Measurements from ENCODE around the gene NCBP2.
"Not testable (repeated sequence)": the region's sequence is repeated elsewhere in the genome, so short reads cannot be mapped to it uniquely, and the experiment has no call there.

Gene NCBP2

GRCh38 chr3:196968233-196969133, 26.2 kb upstream of the NCBP2 start, which contains the start of gene PIGZ:
Gene PIGZ (minus strand): TSS chr3:196968833. CDS start chr3:196952031, 16,802 bp downstream.
- peak; percentile 88 for DNase-seq (ENCODE audit: low spot score)

- no peak for DNase-seq (ENCODE audit: low spot score)
Observed at GRCh38 chr3:196967412-196968232, 25.3 kb upstream of the NCBP2 start.

- DNase-seq (ENCODE audit: low spot score) = no peak
Observed at GRCh38 chr3:196966526-196967401, 24.4 kb upstream of the NCBP2 start.

GRCh38 chr3:196965804-196966173, 23.5 kb upstream of the NCBP2 start:
- no peak for DNase-seq (ENCODE audit: low spot score)

GRCh38 chr3:196965112-196965803, 22.9 kb upstream of the NCBP2 start:
- no peak for DNase-seq (ENCODE audit: low spot score)

GRCh38 chr3:196963631-196963953, 21.3 kb upstream of the NCBP2 start:
- no peak for DNase-seq (ENCODE audit: low spot score)

DNA sequence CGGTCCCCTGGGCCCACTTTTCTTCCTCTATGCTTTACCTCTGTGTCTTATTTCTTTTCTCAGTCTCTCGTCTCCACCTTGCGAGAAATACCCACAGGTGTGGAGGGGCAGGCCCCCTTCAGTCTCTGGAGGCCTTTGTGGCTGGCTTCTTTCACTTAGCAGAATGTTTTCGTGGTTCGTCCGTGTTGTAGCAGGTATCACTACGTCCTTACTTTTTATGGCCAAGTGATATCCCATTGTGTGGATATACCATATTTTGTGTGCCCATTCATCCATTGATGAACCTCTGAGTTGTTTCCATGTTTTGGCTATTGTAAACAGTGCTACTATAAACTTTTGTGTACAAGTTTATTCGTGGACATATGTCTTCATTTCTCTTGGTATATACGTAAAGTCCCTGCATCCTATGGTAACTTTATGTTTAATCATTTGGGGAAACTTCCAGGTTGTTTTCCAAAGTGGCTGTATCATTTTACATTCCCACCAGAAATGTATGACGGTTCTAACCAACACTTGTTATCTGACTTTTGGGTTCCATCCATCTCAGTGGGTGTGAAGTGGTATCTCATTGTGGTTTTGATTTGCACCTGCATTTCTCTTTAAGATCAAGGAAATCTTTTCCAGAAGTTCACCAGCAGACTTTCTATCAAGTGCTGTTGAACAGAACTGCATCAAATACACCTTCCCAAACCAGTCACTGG, 20.8 kb upstream of the NCBP2 start:
- no peak for DNase-seq (ENCODE audit: low spot score)

GRCh38 chr3:196962108-196962929, 20.0 kb upstream of the NCBP2 start:
- DNase-seq (ENCODE audit: low spot score) = peak; percentile 45

GRCh38 chr3:196954832-196955231, 12.5 kb upstream of the NCBP2 start:
- no peak for DNase-seq (ENCODE audit: low spot score)

GRCh38 chr3:196951371-196951770, 9.0 kb upstream of the NCBP2 start:
- DNase-seq (ENCODE audit: low spot score) = no peak

GRCh38 chr3:196949750-196950149, 7.4 kb upstream of the NCBP2 start:
- DNase-seq (ENCODE audit: low spot score) = no peak

GRCh38 chr3:196949285-196949619, 6.9 kb upstream of the NCBP2 start:
- no peak for DNase-seq (ENCODE audit: low spot score)

DNA sequence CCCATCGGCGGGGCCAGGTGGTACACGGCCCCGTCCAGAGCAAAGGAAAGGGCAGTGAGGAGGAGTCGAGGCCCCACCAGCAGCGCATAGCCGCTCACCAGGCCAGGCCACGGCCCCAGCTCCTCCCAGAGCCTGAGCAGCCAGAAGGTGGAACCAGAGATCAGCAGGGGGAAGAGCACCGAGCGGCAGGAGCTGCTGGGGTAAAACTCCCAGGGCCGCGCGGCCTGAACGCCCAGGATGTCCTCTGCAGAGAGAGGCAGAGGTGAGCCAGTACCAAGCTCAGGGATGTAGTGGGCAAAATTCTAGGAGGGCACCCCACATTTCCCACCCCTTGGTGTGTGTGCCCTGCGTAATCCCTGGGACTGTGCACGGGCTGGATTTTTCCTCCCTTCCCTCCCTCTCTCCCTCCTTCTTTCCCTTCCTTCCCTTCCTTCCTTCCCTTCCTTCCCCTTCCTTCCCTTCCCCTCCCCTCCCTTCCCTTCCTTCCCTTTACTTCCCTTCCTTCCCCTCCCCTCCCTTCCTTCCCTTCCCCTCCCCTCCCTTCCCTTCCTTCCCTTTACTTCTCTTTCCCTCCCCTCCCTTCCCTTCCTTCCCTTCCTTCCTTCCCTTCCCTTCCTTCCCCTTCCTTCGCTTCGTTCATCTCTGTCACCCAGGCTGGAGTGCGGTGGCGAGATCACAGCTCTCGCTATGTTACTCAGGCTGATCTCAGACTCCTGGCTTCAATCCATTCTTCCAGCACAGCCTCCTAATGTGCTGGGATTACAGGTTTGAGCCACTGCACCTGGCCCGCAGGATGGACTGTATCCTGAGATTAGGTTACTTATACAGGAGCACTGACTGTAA, 6.3 kb upstream of the NCBP2 start:
- DNase-seq (ENCODE audit: low spot score) = peak; percentile 65

DNA sequence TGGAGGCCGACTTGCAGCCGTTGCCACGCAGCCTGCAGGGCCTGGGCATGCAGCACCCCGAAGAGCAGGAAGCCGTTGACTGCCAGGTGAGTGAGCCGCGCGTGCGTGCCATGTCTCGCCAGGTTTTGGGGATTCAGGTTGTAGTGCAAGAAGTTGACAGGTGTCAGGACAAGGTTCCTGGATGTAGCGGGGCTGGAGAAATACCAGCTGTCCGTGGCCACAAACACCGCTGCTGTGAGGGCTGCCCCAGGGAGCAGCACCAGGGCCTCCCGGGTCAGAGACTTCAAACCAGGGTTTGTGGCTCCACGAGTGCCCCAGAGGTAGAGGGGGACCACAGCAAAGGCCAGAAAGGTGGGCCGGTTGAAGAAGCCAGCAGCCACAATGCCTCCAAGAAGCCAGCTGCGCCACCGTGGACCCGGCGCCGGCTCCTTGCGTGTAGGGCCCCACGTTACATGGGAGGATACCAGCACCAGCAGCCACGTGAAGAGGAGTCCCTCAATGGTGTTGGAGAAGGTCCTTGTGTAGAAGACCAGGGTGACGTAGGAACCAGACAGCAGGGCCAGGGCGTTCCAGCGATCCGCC, 5.6 kb upstream of the NCBP2 start:
- no peak for DNase-seq (ENCODE audit: low spot score)

DNA sequence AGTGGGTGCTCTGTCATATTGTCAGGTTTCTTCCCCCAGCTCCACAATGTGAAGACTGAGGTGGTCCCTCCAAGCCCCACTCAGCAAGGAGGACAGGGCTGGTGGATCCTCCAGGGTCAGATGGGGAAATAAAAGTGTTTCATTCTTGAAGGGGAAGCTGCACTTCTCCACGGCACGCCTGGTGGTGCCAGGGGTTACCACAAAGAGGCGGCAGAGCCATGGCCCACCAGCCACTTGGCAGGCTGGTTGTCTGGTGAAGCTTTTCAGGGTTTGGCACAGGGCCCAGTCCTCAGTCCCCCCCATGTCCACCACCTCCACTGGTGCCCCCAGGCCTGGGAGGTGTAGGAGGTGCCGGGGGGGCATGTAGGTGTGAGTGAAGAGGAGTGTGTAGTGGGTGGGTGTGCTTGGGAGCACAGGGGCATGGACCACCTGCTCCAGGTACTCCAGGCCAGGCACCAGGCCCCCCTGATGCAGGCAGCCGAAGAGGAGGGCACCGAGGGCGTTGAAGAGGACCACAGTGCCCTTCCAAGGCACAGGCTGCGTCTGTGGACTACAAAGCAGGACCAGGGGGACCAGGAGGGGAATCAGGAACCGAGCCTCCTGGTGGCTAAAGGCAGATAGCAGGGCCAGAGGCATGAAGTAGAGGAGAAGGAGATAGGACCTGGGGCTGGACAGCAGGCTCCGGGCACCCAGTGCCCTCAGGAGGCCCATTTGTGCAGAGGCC, 5.0 kb upstream of the NCBP2 start:
- no peak for DNase-seq (ENCODE audit: low spot score)

DNA sequence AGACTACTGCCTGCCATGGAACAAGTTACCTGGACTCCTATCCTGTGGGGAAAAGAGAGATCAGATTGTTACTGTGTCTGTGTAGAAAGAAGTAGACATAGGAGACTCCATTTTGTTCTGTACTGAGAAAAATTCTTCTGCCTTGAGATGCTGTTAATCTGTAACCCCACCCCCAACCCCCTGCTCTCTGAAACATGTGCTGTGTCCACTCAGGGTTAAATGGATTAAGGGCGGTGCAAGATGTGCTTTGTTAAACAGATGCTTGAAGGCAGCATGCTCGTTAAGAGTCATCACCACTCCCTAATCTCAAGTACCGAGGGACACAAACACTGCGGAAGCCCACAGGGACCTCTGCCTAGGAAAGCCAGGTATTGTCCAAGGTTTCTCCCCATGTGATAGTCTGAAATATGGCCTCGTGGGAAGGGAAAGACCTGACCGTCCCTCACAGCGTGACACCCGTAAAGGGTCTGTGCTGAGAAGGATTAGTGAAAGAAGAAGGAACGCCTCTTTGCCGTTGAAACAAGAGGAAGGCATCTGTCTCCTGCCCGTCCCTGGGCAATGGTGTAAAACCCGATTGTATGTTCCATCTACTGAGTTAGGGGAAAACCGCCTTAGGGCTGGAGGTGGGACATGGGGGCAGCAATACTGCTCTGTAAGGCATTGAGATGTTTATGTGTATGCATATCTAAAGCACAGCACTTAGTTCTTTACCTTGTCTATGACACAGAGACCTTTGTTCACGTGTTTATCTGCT, 1.9 kb upstream of the NCBP2 start:
- not testable (repeated sequence) for DNase-seq (ENCODE audit: low spot score)

DNA sequence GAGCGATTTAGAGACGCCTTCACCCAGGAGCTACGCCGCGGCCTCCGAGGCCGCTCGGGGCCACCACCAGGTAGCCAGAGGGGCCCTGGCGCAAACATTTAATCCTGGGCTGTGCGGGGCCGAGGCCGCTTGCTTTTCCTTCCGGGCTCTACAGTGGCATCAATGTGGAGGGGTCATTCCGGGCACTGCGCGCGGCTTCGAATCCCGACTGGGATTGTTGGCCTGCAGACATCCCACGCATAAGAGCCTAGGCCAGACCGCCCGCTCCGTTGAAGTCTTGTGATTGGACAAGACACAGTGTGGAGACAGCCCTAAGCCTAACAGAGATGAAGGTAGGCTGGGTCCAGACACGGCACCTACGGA, 568 bp upstream of the NCBP2 start:
- no peak for DNase-seq (ENCODE audit: low spot score)
